Measurements from ENCODE around the gene SMG6. TPM values are rescaled to one million over a fixed set of nuclear protein-coding genes. Genes with fewer than 3 reads are reported as not detected.
"Not testable (repeated sequence)": the region's sequence is repeated elsewhere in the genome, so short reads cannot be mapped to it uniquely, and the experiment has no call there.

SMG6 gene
- total RNA-seq, 2 donors from 2014 or later, result 39.0 to 52.8 TPM

- Mint-ChIP-seq H3K27me3 (no peaks in the 10 kb centered on the region), H3K4me1 (peaks cover 62% of the 10 kb centered on the region), H3K4me3 (peak overlapping the region; percentile 78), H3K9me3 (no peaks in the 10 kb centered on the region), H3K36me3 (ENCODE audit: low read depth) (peaks cover 83% of the 10 kb centered on the region), H3K27ac (peak overlapping the region; percentile 96)
- ATAC-seq (replicated peaks), result no peak
Observed at GRCh38 chr17:2262135-2262587, 41.4 kb downstream of the SMG6 start.

DNA sequence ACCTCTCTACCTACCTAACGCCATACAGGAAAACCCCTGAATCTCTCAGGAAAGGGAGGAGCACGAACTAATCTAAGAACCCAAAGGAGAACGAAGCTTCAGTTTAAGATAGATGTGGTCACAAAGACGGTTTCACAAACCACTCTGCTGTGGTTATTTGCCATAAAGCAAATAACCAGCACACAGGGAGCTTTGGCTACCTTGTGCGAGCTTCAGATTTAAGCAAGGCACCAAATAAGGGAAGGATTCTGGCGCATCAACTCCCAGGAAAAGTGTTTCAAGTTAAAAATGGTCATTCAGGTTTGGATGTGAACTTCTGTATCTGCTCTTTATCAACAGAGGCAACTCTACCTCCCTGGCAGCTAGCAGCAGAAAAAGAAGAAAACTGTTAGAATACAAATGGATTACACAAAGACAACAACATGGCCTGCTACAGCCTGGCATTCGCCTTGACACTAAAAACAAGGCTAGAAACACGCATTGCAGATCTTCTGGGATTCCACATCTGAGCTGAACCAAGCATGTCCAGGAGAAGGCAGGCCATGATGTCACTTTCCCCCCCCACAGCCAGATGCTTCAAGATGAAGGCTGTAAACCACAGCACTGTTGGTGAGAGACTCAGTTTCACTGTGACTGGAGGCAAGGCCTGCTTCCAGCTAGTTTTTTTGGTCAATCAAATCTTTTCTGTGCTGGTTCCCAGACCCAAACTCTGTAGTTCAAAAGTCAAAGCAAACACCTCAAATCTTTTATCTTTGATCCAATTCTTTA, 43.6 kb downstream of the SMG6 start:
- peak overlapping the region; percentile 88 for H3K4me3 Mint-ChIP-seq

GRCh38 chr17:2258830-2259229, 44.8 kb downstream of the SMG6 start:
- peaks cover 75% of the 10 kb centered on the region for H3K36me3 Mint-ChIP-seq (ENCODE audit: low read depth)
- not testable (repeated sequence) for H3K27me3 Mint-ChIP-seq; ATAC-seq (replicated peaks); H3K9me3 Mint-ChIP-seq
- peaks cover 45% of the 10 kb centered on the region for H3K4me1 Mint-ChIP-seq
- H3K27ac Mint-ChIP-seq, result peak overlapping the region; percentile 97
- peak overlapping the region; percentile 88 for H3K4me3 Mint-ChIP-seq

More for the DNA sequence above, 43.6 kb downstream of the SMG6 start:
- peaks cover 46% of the 10 kb centered on the region for H3K4me1 Mint-ChIP-seq
- peaks cover 75% of the 10 kb centered on the region for H3K36me3 Mint-ChIP-seq (ENCODE audit: low read depth)
- H3K27ac Mint-ChIP-seq, result peak overlapping the region; percentile 97
- ATAC-seq (replicated peaks), result peak; percentile 82
- no peaks in the 10 kb centered on the region for H3K27me3 Mint-ChIP-seq
- no peaks in the 10 kb centered on the region for H3K9me3 Mint-ChIP-seq

DNA sequence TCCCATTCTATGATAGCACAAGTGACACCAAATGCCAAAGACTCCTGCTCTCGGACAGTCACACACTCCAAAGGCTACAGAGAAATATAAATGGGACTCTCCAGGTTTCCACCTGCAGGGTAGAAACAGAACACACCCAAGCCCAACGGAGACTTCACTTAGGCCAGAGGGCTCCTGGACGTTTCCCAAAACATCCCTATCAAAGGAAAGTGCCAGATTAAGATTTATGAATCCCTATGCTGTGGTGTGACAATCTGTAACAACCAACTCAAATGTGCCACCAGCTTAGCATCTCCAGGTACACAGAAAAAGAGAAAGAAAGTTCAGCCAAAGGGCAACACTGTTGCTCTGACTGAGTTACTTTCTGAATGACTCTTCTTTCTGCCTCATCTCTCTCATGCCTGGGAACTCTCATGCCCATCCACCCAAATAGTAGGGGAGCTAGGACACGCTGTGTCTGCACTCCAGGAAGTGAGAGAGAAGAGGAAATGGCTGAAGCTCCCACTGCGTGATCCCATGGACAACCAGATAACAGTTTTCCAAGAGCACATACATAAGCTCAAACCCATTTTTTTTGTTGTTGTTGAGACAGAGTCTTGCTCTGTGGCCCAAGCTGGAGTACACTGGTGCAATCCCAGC, 49.7 kb downstream of the SMG6 start:
- H3K4me1 Mint-ChIP-seq, result peaks cover 35% of the 10 kb centered on the region
- H3K9me3 Mint-ChIP-seq, result no peaks in the 10 kb centered on the region
- peak overlapping the region; percentile 77 for H3K27ac Mint-ChIP-seq
- peak; percentile 99 for ATAC-seq (replicated peaks)
- H3K27me3 Mint-ChIP-seq, result no peaks in the 10 kb centered on the region
- H3K36me3 Mint-ChIP-seq (ENCODE audit: low read depth), result peaks cover 78% of the 10 kb centered on the region
- H3K4me3 Mint-ChIP-seq, result peak overlapping the region; percentile 76

DNA sequence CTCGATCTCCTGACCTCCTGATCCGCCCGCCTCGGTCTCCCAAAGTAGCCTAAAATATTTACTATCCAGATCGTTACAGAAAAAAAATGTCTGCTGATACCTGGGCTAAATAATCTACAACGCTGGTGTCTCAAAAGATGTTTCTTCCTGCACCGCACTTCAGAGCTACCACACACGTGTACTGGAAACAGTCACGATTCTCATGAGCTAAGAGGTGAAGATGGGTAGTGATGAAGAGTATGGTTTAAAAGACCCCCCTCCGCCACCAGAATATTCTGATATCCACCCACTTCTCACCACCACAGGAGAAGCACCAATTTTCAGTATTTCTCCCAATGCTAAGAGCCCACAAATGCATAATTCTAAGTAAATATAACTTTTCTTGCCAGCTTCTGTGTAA, 50.2 kb downstream of the SMG6 start:
- Mint-ChIP-seq H3K27me3 (no peaks in the 10 kb centered on the region), H3K9me3 (no peaks in the 10 kb centered on the region), H3K4me3 (peak overlapping the region; percentile 76), H3K36me3 (ENCODE audit: low read depth) (peaks cover 79% of the 10 kb centered on the region), H3K4me1 (peaks cover 38% of the 10 kb centered on the region), H3K27ac (peak overlapping the region; percentile 77)
- ATAC-seq (replicated peaks), result no peak

GRCh38 chr17:2251098-2251497, 52.5 kb downstream of the SMG6 start:
- H3K27ac Mint-ChIP-seq, result peak overlapping the region; percentile 76
- no peaks in the 10 kb centered on the region for H3K9me3 Mint-ChIP-seq
- ATAC-seq (replicated peaks), result no peak
- H3K4me1 Mint-ChIP-seq, result peaks cover 38% of the 10 kb centered on the region
- no peaks in the 10 kb centered on the region for H3K27me3 Mint-ChIP-seq
- peaks cover 86% of the 10 kb centered on the region for H3K36me3 Mint-ChIP-seq (ENCODE audit: low read depth)
- peak overlapping the region; percentile 48 for H3K4me3 Mint-ChIP-seq

DNA sequence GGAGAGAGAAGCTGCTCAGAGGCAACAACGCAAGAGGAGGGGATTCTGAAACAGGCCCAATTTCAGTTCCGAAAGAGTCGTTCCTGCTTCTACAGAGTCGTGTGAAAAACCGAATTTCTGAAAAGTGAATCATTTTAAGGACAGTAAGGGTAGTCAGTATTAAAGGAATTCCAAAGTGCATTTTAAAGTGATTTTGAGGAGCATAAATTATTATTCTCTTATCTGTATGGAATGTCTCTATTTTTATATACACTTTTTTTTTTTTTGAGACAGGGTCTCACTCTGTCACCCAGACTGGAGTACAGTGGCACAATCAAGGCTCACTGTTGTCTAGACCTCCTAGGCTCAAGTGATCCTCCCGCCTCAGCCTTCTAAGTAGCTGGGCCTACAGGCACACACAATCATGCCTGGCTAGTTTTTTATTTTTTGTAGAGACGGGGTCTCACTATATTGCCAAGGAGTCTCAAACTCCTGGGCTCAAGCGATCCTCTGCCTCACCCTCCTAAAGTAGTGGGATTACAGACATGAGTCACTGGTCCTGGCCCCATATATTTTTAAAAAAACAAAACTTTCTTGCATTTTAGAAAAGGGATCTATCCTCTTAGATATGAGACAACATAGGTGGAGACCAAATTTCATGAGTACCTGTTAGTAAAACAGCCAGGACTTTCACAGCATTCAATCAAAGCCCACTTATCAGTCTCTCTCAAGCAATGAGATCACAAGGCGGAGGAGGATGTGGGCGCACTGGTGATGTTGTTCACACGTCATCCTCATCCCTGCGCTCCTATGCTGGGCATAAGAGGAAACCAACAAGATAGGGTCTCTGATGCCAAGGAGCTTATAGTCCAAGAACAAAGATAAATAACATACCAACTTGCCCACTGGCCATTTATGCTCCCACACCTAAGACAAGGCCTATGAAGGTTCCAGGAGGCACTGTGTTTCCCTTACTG, 53.2 kb downstream of the SMG6 start:
- Mint-ChIP-seq H3K27ac (peak overlapping the region; percentile 76), H3K4me3 (peak overlapping the region; percentile 48), H3K27me3 (no peaks in the 10 kb centered on the region), H3K9me3 (no peaks in the 10 kb centered on the region), H3K36me3 (ENCODE audit: low read depth) (peaks cover 85% of the 10 kb centered on the region), H3K4me1 (peaks cover 38% of the 10 kb centered on the region)
- ATAC-seq (replicated peaks), result no peak

- H3K27ac Mint-ChIP-seq, result peak overlapping the region; percentile 19
- peaks cover 88% of the 10 kb centered on the region for H3K36me3 Mint-ChIP-seq (ENCODE audit: low read depth)
- no peaks in the 10 kb centered on the region for H3K9me3 Mint-ChIP-seq
- peaks cover 21% of the 10 kb centered on the region for H3K4me1 Mint-ChIP-seq
- no peak overlapping the region for H3K4me3 Mint-ChIP-seq
- no peaks in the 10 kb centered on the region for H3K27me3 Mint-ChIP-seq
- ATAC-seq (replicated peaks), result no peak
Observed at GRCh38 chr17:2247005-2247404, 56.6 kb downstream of the SMG6 start.

DNA sequence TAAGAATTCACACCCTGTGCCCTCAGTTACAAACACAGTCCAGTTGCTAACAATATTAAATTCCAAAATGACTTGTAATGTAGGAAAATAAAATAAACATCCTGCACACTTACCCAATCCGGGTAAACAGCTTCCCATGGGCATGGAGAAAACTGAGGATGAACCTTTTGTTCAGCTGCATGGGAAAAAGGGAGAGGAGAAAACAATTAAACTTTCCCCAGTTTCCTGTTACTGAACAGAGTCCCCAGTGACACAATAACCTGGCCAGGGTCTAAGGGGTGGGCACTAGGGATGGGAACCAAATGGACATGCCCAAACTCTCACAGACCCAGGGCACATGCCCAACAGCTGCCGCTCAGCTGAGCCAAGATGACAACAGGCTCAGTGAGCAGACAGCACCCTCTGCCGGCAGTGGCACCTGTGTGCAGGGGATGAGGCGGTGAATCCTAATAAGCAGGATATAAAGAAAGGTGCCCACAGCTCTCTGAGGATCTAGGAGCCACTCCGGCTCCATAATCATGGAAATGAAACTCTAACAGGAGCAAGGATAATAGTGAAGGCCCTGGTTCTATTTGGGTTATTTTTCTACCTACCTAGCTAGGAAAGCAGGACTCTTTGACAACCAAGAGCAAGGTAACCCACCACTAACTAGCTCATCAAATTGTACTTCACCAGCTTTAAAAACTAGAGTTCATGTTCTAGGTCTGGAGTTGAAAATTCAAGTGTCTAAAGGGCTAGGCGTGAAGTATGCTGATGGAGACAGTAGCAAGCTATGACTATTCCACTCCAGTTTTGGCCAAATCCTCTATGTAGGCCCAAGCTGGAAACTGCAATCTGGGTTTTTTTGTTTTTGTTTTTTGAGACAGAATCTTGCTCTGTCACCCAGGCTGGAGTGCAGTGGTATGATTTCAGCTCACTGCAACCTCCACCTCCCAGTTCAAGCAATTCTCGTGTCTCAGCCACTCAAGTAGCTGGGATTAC, 58.8 kb downstream of the SMG6 start:
- Mint-ChIP-seq H3K27me3 (no peaks in the 10 kb centered on the region), H3K27ac (peak overlapping the region; percentile 17), H3K9me3 (no peaks in the 10 kb centered on the region), H3K4me3 (no peak overlapping the region), H3K36me3 (ENCODE audit: low read depth) (peaks cover 88% of the 10 kb centered on the region), H3K4me1 (peaks cover 22% of the 10 kb centered on the region)
- ATAC-seq (replicated peaks), result peak; percentile 79

DNA sequence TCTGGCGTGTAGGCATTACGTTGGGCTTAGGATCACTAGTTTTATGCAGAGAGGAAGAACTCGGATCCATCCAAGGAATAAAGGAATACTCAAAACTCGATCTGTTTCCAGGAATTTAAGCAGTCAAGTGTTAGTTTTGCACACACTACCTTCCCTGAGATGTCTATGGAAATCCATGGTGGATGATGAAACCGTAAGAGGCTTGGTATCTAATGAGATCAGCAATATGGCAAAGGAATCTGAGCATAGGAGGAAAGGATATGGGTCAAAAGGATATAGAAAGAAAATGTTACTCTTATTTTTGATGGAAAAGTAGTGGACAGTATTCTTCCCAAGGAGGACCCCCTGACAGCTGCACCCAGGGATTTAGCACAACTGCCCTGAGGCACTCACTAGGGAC, 59.6 kb downstream of the SMG6 start:
- Mint-ChIP-seq H3K4me3 (no peak overlapping the region), H3K27ac (no peak overlapping the region), H3K4me1 (peaks cover 17% of the 10 kb centered on the region), H3K27me3 (no peaks in the 10 kb centered on the region), H3K9me3 (no peaks in the 10 kb centered on the region), H3K36me3 (ENCODE audit: low read depth) (peaks cover 87% of the 10 kb centered on the region)
- no peak for ATAC-seq (replicated peaks)

GRCh38 chr17:2241823-2242222, 61.8 kb downstream of the SMG6 start:
- H3K27ac Mint-ChIP-seq, result no peak overlapping the region
- H3K4me3 Mint-ChIP-seq, result no peak overlapping the region
- H3K4me1 Mint-ChIP-seq, result peaks cover 12% of the 10 kb centered on the region
- no peaks in the 10 kb centered on the region for H3K27me3 Mint-ChIP-seq
- no peak for ATAC-seq (replicated peaks)
- H3K9me3 Mint-ChIP-seq, result no peaks in the 10 kb centered on the region
- peaks cover 88% of the 10 kb centered on the region for H3K36me3 Mint-ChIP-seq (ENCODE audit: low read depth)

GRCh38 chr17:2240541-2240940, 63.0 kb downstream of the SMG6 start:
- peak; percentile 2 for ATAC-seq (replicated peaks)
- H3K9me3 Mint-ChIP-seq, result no peaks in the 10 kb centered on the region
- H3K4me1 Mint-ChIP-seq, result peaks cover 12% of the 10 kb centered on the region
- H3K27ac Mint-ChIP-seq, result peak overlapping the region; percentile 78
- H3K4me3 Mint-ChIP-seq, result peak overlapping the region; percentile 41
- peaks cover 90% of the 10 kb centered on the region for H3K36me3 Mint-ChIP-seq (ENCODE audit: low read depth)
- H3K27me3 Mint-ChIP-seq, result no peaks in the 10 kb centered on the region

GRCh38 chr17:2239882-2240430, 63.6 kb downstream of the SMG6 start:
- no peaks in the 10 kb centered on the region for H3K9me3 Mint-ChIP-seq
- H3K4me3 Mint-ChIP-seq, result peak overlapping the region; percentile 41
- peaks cover 12% of the 10 kb centered on the region for H3K4me1 Mint-ChIP-seq
- H3K27me3 Mint-ChIP-seq, result no peaks in the 10 kb centered on the region
- peak; percentile 96 for ATAC-seq (replicated peaks)
- H3K36me3 Mint-ChIP-seq (ENCODE audit: low read depth), result peaks cover 95% of the 10 kb centered on the region
- peak overlapping the region; percentile 60 for H3K27ac Mint-ChIP-seq

All from activated T-helper 17 cell treated with anti-CD3 and anti-CD28 coated beads, Interleukin-2, amount 50 U/mL, for 72 hours (primary cell).